HUES64 (cell line): Measurements from ENCODE around the gene TERT.
"Not testable (repeated sequence)": the region's sequence is repeated elsewhere in the genome, so short reads cannot be mapped to it uniquely, and the experiment has no call there.

Source experiments
- H3K27ac ChIP-seq: 2 replicates; pipeline ENCODE4 v1.7.0; 2013; ENCODE audit warnings: low read depth, low read length, inconsistent platforms
- H3K27me3 ChIP-seq: 2 replicates; pipeline ENCODE4 v1.6.1; 2013; ENCODE audit warnings: mild to moderate bottlenecking, low read length; ENCODE audit not compliant: insufficient read depth
- H3K36me3 ChIP-seq: 2 replicates; pipeline ENCODE4 v1.6.1; 2013; ENCODE audit warnings: mild to moderate bottlenecking, low read length; ENCODE audit not compliant: insufficient read depth
- H3K4me1 ChIP-seq: 2 replicates; pipeline ENCODE4 v1.6.1; 2013; ENCODE audit warnings: mild to moderate bottlenecking, low read length, moderate library complexity; ENCODE audit not compliant: insufficient read depth
- H3K4me3 ChIP-seq: 2 replicates; pipeline ENCODE4 v1.5.1; 2013; ENCODE audit warnings: mild to moderate bottlenecking, low read length, moderate library complexity
- H3K9ac ChIP-seq: 2 replicates; pipeline ENCODE4 v1.6.1; 2013; ENCODE audit warnings: mild to moderate bottlenecking, low read depth, low read length
- H3K9me3 ChIP-seq: 2 replicates; pipeline ENCODE4 v1.6.1; 2013; ENCODE audit warnings: low read depth, low read length; ENCODE audit not compliant: insufficient read depth
- WGBS: fragments of 150-250, 120-280 bp; methylation state at CpG from one replicate; pipeline ENCODE4 v1.1.7; 2013; ENCODE audit warnings: missing lambda C conversion rate; 5-methylcytosine and 5-hydroxymethylcytosine counted together

Gene TERT

DNA sequence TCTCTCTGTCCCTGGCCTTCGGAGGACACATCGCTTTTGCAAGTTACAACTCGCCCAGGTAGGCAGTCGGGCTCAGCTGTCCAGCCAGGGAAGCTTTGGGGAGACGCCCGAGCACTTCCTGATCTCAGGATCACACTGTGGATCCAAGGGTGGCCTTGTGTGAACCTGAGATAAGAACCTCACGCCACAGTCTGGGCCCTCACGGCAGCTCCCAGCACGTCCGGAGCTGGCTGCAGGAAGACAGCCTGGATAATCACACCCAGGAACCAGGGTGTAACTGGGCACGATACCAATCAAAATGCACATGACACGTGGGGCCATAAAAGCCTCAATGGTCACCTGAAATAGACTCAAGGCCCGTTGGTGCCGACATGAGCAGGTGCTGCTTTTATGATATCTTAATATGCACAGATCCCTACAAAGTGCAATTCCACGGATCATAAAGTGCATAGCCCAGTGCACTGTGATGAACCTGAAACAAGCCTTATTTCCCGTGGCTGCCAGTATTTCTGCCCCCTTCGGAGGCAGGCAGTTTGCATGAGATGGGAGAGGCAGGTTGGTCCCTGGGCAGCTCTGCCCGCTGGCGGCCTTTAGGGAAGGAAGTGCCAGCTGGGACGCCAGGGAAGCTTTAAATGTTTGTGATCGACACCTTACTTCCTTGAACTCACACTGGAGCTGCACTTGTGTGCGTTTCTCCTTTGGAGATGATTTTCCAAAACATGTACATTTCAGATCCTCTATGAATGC lies 55.2 kb downstream of the TERT start:
- H3K9me3 ChIP-seq = peaks cover 10% of the 10 kb centered on the region
- H3K27me3 ChIP-seq = no peaks in the 10 kb centered on the region
- no peaks in the 10 kb centered on the region for H3K4me1 ChIP-seq
- no peak overlapping the region for H3K4me3 ChIP-seq
- WGBS = 93% methylated on average over 22 of the region's 22 CpGs
- no peaks in the 10 kb centered on the region for H3K36me3 ChIP-seq
- H3K9ac ChIP-seq = no peak overlapping the region
- H3K27ac ChIP-seq = no peak overlapping the region

DNA sequence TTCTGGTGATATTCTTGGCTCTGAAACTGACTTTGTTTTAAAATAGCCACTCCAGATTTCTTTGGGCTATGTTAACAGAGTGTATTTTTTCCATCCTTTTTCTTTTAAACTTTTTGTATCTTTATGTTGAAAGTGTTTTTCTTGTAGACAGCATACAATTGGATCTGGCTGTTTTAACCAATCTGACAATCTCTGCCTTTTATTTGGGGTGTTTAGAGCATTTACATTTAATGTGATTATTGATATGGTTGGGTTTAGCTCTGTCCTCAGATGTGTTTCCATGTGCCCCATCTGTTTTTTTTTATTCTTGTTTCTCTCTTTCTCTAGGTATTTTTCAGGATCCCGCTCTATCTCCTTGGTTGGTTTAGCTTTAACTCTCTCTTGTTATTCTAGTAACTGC lies 59.0 kb downstream of the TERT start:
- Histone ChIP-seq H3K36me3 (no peaks in the 10 kb centered on the region), H3K9me3 (peaks cover 10% of the 10 kb centered on the region), H3K4me1 (no peaks in the 10 kb centered on the region), H3K4me3 (no peak overlapping the region), H3K27me3 (no peaks in the 10 kb centered on the region), H3K9ac (no peak overlapping the region), H3K27ac (no peak overlapping the region)
- WGBS = no CpG with 5 or more reads among the region's 1 CpG

DNA sequence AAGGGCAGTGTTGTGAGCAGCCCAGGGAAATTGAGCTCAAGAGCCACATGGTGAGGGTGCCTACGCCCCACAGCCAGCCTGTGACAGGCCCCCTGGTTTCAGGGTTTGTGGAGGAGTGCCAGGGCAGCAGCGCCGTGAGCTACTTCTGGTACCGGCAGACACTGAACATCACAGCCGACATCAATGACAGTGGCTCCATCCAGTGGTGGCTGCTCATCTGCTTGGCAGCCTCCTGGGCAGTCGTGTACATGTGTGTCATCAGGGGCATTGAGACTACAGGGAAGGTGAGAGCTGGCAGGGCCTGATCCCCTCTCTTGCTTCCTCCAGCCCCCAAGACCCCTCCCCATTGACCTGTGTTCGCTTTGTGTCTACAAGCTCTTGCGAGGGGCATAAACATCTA lies 59.5 kb downstream of the TERT start:
- no peak overlapping the region for H3K4me3 ChIP-seq
- peaks cover 10% of the 10 kb centered on the region for H3K9me3 ChIP-seq
- H3K4me1 ChIP-seq = no peaks in the 10 kb centered on the region
- no peaks in the 10 kb centered on the region for H3K36me3 ChIP-seq
- H3K27me3 ChIP-seq = no peaks in the 10 kb centered on the region
- no peak overlapping the region for H3K9ac ChIP-seq
- H3K27ac ChIP-seq = no peak overlapping the region
- WGBS = 83% methylated on average over 8 of the region's 8 CpGs

DNA sequence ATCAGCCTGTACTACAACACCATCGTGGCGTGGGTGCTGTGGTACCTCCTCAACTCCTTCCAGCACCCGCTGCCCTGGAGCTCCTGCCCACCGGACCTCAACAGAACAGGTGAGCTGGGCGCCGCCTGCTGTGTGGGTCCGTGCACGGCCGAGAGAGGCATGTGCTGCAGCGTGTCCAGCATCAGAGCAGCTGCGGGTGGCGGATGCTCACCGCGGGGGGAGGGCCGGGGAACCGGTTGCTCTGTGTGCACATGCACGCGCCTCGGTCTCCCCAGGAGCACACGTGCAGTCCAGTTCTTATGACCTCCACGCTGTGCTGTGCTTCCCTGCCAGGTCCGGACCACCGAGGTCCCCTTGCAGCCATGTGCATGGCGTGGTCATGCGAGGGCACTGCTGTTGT lies 62.1 kb downstream of the TERT start:
- no peaks in the 10 kb centered on the region for H3K4me1 ChIP-seq
- no peak overlapping the region for H3K9ac ChIP-seq
- H3K27me3 ChIP-seq = no peaks in the 10 kb centered on the region
- 95% methylated on average over 25 of the region's 25 CpGs for whole genome bisulfite sequencing
- no peak overlapping the region for H3K4me3 ChIP-seq
- no peaks in the 10 kb centered on the region for H3K36me3 ChIP-seq
- H3K27ac ChIP-seq = no peak overlapping the region
- peaks cover 10% of the 10 kb centered on the region for H3K9me3 ChIP-seq

DNA sequence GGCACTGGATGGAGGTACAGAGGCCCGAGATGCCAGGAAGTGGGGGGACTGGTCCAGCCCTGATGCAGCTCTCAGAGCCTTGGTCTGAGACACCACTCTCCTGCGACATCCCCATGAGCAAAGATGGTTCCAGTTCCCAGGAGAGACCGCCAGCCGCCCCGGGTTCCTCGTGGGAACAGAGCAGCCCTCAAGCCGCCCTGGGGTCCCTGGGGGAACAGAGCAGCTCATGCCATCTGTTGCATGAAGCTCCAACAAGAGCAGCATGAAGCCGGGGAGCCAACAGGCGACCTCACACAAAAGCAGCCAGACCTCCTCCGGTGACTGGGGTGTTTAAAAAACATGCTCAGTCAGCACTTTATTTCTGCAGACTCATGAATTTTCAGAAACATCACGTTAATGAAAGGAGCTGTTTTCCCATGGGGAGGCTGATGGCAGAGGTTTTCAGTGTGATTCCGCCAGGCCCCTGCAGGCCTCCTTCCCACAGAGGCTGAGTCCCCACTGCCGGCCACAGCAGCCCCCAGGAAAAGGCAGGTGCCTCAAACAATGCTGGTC lies 63.4 kb downstream of the TERT start:
- Histone ChIP-seq H3K36me3 (no peaks in the 10 kb centered on the region), H3K9ac (no peak overlapping the region), H3K27ac (no peak overlapping the region), H3K27me3 (no peaks in the 10 kb centered on the region), H3K4me1 (no peaks in the 10 kb centered on the region), H3K9me3 (peaks cover 9% of the 10 kb centered on the region), H3K4me3 (no peak overlapping the region)
- WGBS = 89% methylated on average over 13 of the region's 13 CpGs

DNA sequence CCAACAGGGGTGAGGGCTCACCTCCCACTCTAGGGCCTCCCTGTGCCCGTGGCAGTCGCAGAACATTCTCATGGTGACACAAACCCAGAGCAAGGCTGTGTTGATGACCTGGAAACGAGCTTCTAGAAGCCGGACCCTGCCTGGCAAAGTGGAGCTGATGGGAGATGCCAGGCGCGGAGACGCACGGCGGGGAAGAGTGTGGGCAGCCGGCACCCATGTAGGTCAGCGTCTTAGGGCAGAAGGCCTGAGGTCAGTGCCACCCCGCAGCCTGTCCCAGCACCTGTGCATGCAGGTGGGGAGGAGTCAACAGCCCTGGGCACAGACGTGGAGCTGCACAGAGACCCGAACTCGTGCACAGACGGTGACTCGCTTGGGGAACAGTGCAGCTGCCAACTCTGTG lies 64.3 kb downstream of the TERT start:
- Histone ChIP-seq H3K9me3 (peaks cover 4% of the 10 kb centered on the region), H3K27me3 (no peaks in the 10 kb centered on the region)
- 94% methylated on average over 17 of the region's 17 CpGs for WGBS

DNA sequence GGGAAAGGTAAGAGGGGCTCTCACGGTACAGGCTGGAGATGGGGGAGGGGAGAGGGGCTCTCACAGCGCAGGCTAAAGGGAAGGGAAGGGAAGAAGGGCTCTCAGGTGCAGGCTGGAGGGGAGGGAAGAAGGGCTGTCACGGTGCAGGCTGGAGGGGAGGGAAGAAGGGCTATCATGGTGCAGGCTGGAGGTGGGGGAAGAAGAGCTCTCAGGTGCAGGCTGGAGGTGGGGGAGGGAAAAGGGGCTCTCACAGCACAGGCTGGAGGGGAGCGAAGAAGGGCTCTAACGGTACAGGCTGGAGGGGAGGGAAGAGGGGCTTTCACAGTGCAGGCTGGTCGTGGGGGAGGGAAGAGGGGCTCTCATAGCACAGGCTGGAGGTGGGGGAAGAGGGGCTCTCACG lies 65.0 kb downstream of the TERT start:
- Histone ChIP-seq H3K27me3 (no peaks in the 10 kb centered on the region), H3K27ac (no peak overlapping the region), H3K9me3 (no peaks in the 10 kb centered on the region), H3K4me3 (no peak overlapping the region), H3K9ac (no peak overlapping the region), H3K36me3 (no peaks in the 10 kb centered on the region), H3K4me1 (no peaks in the 10 kb centered on the region)
- 56% methylated on average over 7 of the region's 7 CpGs for WGBS

More for the DNA sequence above, 64.3 kb downstream of the TERT start:
- Histone ChIP-seq H3K4me1 (no peaks in the 10 kb centered on the region), H3K4me3 (no peak overlapping the region), H3K9ac (no peak overlapping the region), H3K36me3 (no peaks in the 10 kb centered on the region), H3K27ac (no peak overlapping the region)

DNA sequence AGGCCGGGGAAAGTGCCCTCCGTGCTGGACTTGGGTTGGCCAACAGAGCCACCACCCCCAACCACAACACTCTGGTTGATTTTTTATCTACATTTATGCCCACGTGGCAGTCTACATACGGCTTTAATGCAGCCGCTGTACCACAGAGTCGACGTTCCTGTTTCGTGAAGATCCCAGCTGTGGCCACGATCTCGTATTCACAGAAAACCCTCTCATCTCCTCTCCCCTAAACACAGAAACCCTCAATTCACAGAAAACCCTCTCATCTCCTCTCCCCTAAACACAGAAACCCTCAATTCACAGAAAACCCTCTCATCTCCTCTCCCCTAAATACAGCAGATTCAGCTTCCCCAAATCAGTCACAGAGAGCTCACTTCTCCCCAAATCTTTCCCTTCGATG lies 65.8 kb downstream of the TERT start:
- not testable (repeated sequence) for H3K27me3 ChIP-seq

DNA sequence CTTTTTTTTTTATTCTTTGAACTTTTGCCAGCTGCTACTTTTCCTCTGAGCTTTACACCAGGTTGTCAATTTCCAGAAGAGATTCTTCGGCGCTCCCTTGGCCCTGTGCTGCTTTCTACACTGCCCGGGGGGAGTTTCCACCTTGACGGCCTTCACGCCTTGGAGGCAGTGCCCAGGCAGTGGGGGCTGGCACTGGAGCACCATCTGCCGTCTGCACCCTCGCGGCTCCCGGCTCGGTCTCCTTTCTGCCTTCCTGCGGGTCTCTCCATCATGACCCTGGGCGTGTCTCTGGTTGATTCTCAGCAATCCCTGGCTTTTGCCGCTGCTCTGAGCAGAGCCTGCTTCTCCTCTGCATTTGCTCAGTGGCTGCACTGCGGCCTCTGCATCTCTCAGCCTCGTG lies 66.7 kb downstream of the TERT start:
- 86% methylated on average over 15 of the region's 15 CpGs for WGBS

More for the DNA sequence above, 65.8 kb downstream of the TERT start:
- not testable (repeated sequence) for H3K4me3 ChIP-seq, H3K4me1 ChIP-seq, H3K36me3 ChIP-seq, H3K9me3 ChIP-seq, H3K27ac ChIP-seq, H3K9ac ChIP-seq
- WGBS = 91% methylated on average over 11 of the region's 11 CpGs

DNA sequence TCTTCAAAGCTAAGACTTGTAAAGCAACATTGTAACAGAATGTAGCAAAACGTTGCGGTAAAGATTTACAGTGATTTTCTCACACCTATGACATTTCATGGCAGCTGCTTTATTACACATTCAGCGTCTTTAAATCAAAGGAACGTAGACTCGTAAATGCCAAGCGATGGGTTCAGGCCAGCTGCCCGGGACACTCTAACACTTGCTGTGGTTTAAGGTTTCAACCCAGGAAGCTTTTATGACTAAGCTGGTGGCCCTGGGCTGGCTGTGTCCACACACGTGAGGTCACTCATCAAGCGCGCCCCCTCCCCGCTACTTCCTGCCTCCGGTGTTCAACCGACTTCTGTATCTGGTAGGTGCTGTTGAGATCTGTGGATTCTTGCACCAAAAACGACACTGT lies 67.2 kb downstream of the TERT start:
- Histone ChIP-seq H3K27me3 (no peaks in the 10 kb centered on the region), H3K36me3 (no peaks in the 10 kb centered on the region), H3K27ac (no peak overlapping the region), H3K4me3 (no peak overlapping the region), H3K9ac (no peak overlapping the region), H3K4me1 (no peaks in the 10 kb centered on the region), H3K9me3 (no peaks in the 10 kb centered on the region)
- WGBS = 89% methylated on average over 14 of the region's 14 CpGs

More for the DNA sequence above, 66.7 kb downstream of the TERT start:
- Histone ChIP-seq H3K4me1 (no peaks in the 10 kb centered on the region), H3K27ac (no peak overlapping the region), H3K27me3 (no peaks in the 10 kb centered on the region), H3K4me3 (no peak overlapping the region), H3K9ac (no peak overlapping the region; the same call in 1 of the 2 replicates), H3K9me3 (no peaks in the 10 kb centered on the region), H3K36me3 (no peaks in the 10 kb centered on the region)

DNA sequence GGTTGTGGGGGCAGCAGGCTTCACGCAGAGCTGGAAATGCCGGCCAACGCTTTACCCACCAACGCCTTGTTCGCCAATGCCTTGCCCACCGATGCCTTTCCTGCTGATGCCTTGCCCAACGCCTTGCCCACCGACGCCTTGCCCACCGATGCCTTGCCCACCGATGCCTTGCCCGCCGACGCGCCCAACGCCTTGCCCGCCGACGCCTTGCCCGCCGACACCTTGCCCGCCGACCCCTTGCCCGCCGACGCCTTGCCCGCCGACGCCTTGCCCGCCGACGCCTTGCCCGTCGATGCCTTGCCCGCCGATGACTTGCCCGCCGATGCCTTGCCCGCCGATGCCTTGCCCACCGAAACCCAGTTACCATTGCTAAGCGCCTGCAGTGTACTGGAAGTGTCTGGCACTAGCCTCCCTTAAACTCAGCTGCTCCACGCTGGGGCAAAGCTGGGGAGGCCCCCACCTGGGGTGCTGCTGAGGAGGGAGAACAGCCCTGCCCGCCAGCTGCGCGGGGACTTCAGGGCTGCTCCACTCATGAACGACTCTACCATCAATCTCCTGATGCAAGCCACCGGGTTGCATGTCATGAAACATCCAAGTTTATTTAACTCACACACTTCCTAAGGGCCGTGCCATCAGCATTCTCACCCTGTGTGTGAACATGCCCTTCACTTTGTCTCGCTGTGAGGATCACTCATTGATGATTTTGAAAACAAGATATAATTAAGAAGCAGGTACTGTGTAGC lies 67.9 kb downstream of the TERT start:
- Histone ChIP-seq H3K27ac (no peak overlapping the region), H3K4me1 (no peaks in the 10 kb centered on the region), H3K9me3 (no peaks in the 10 kb centered on the region), H3K27me3 (no peaks in the 10 kb centered on the region), H3K9ac (no peak overlapping the region), H3K4me3 (no peak overlapping the region), H3K36me3 (no peaks in the 10 kb centered on the region)
- 87% methylated on average over 49 of the region's 50 CpGs for WGBS
